ENCODE data around the gene SUMO3. TPM values are rescaled to one million over a fixed set of nuclear protein-coding genes. Genes with fewer than 3 reads are reported as not detected.
"Not testable (repeated sequence)": the region's sequence is repeated elsewhere in the genome, so short reads cannot be mapped to it uniquely, and the experiment has no call there.

The SUMO3 gene
- polyA plus RNA-seq, 10 donors: 60.0 to 88.6 (median 67.5) TPM

DNA sequence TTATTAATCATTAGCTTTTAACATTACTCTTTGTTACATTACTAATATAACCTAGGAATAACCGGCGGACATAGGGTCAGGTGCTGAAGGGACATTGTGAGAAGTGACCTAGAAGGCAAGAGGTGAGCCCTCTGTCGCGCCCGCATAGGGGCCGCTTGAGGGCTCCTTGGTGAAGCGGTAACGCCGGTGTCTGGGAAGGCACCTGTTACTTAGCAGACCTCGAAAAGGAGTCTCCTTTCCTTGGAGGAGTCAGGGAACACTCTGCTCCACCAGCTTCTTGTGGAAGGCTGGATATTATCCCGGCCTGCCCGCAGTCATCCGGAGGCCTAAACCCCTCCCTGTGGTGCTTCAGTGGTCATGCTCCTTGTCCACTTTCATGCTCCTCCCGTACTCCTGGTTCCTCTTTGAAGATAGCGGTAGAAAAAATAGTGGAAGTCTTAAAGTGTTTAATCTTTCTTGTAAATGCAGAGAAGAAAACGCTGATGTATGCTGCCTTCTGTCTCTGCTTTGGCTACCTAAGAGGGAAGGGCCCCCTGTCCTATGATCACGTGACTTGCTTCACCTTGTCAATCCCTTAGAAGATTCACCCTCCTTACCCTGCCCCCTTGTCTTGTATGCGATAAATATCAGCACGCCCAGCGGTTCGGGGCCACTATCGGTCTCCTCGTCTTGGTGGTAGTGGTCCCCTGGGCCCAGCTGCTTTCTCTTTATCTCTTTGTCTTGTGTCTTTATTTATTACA, 14.8 kb upstream of the SUMO3 start:
- not testable (repeated sequence) for DNase-seq

DNA sequence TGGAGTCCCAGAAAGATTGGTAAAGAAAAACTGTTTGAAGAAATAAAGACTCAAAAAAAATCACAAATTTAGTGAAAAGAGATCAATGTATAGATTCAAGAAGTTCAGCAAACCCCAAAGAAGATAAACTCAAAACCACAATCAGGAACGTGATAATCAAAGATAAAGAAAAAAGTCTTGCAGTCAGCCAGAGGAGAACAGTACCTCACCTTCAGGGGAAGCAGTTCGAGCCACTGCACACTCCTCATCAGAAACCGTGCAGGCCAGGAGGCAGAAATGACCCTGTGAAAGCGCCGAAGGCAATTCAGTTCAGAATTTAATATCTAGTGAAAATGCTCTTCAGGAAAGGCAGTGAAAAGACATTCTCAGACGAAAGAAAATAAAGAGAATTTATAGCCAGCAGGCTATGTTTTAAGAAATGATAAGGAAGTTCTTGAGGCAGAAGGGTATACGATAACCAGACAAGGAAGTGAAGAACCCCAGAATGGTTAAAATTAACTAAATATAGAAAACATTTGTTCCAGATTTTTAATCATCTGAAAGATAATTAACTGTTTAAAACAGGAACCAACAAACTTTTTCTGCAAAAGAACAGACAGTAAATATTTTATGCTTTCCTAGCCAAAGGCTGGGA, 13.5 kb upstream of the SUMO3 start:
- no peak for DNase-seq

DNA sequence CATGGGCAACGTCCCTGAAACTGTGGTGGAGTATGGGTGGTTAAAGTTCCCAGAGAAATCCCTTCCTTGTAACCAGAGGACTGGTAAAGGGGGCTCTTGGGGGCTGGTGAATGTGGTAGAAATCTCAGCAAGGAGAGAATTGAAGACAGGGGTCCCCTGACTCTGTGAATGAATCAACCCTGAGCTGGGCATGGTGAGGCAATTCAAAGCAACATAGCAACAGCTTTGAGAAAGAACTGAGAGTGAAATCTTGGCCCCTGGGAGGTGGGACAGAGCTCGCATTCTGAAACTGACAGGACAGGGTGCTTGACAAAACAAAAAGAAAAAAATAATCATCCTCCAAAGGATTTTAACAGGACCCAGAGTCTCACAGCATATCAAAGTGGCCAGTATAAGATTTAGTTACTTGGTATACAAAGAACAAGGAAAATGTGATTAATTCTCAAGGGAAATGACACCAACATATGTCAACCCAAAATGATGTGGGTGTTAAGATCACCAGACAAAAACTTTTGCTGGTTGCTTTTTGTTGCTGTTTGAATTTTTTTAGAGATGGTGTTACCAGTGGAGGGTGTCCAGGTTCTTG, 11.7 kb upstream of the SUMO3 start:
- DNase-seq: no peak

DNA sequence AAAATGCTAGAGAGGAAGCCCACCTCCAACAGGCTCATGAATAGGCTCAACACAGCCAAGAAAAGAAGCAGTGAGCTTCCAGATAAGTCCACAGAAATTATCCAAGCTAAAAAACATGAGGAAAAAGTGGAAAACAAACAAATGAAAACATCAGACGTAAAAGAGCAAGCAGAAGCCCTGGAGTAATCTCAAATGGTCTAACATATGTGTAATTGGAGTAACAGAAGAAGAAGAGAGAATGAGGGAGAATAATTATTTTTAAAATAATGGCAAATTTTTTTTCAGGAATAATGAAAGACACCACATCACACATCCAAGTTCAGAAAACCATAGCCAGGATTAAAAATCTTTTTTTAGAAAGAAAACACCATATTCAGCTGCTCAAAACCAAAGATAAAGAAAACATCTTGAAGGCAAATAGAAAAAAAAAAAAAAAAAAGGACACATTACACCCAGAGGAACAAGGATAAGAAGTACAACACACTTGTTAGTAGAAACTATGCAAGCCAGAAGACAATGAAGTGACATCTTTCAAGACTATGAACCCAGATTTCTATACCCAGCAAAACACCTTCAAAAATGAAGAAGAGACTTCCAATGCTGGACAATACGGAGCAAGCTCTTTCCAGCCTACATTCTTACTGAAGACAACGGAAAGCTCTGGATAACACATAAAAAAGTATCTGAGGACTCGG, 10.6 kb upstream of the SUMO3 start:
- DNase-seq: no peak

DNA sequence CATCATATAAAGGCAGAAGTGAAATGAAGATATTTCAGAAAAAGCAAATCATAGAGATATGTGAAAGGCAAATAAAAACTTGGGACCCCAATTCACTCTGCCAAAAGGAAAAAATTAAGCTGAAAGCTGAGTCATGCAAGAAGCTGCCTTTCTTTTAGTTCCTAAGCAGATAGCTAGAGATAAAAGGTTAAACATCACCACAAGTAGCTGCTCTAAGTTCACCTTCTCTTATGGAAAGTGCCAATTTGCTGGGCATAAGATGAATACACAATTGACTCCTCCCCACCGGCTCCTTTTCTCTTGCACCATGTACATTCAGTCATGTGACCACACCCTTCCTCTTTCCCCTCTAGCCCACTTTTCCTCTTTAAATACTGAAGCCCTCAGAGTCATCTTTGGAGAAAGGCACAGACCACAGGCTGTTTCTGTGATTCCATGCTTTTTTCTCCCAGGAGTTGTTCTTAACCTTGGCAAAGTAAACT, 5.4 kb upstream of the SUMO3 start:
- DNase-seq: no peak

DNA sequence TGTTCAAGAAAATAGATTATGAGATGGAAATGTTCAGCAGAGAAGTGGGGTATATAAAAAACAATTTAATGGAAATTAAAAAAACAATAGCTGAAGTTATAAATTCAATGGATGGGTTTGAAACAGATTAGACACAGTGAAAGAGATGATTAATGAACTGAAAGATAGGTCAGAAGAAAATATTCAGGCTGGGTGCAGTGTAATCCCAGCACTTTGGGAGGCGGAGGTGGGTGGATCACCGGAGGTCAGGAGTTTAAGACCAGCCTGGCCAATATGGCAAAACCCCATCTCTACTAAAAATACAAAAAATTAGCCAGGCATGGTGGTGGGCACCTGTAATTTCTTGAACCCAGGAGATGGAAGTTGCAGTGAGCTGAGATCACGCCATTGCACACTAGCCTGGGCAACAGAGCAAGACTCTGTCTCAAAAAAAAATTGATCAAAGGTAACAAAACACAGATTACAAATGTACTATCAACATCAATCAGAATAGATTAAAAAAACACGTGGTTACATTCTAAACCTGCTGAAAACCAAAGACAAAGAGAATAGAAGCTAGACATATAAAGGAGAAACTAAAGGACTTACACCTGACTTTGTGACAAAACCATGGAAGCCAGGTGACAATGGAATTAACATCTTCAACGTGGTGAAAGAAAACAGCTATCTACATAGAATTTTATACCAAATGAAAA, 4.8 kb upstream of the SUMO3 start:
- DNase-seq: no peak

DNA sequence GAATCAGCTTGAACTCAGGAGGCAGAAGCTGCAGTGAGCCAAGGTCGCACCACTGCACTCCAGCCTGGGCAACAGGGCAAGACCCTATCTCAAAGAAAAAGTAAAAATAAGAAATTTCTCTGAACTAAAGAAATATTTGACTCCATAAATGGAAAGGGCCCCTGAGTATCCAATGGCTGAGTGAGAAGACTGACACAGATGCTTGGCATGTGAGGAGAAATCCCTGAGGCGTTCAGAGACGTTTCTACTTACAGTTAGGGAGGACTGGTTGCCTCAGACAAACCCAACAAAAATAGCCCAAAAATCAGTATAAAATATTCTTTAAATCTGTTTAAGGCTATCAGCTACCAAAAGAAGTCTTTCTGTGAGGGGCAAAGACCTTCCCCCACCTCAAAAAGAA, 3.0 kb upstream of the SUMO3 start:
- DNase-seq: no peak

DNA sequence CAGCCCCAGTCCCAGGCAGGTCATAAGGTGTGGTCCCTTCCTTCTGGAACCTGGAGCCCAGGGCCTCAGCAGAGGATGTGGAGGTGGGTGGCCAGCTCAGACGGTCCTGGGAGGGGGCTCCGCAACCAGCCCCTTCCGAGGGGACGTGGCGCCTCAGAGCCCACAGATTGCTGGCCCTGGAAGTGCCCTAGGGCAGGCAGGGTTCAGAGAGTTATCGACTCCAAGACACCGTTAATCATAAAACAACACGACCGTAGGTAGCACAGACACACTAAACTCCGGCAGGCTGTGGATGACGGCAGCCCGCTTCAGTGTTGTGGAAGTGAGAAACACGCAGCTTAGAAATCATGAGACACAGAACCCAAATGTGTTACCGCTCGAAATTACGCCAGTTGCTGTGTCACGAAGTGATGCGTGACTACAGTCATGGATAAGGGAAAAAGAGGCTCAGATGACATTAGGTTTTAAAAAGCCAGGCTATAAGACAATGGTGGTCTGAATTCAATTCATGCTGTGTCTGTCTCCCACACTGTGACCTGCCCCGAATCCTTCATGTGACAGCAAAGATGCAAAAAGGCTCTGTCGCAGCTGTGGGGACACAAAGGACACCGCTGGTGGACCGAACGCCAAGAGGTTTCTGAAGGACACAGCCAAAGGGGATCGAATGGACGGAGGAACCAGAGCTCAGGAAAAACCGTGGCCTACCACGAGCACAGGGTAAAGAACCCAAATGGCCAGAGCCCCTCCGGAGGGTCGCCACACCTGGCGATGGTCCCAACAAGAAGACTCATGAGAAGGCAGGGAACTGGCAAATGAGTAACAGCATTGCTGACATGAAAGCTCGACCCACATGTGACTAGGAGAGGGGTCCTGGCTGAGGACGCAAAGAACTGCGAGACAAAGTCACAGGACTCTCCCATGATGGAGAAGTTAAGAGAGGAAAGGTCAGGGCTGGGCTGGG, 1.7 kb upstream of the SUMO3 start:
- DNase-seq: peak in 1 of 3 donors; percentile 11

DNA sequence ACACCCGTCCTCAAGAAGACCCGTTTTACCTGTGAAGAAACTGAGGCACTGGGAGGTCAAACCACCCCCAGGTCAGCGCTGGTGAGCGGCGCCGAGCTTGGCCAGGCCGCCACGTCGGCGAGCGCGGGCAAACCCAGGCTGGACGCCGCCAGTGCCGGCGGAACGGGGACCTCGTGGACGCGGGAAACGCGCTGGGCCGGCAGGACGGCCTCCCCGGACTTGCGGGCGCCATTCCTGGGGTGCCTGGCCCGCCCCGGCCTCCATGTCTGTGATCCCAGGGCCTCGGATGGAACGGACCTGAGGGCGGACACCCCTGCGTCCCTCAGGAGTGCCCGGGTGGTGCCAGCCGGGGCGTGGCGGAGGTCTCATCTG, 764 bp upstream of the SUMO3 start:
- DNase-seq: no peak

DNA sequence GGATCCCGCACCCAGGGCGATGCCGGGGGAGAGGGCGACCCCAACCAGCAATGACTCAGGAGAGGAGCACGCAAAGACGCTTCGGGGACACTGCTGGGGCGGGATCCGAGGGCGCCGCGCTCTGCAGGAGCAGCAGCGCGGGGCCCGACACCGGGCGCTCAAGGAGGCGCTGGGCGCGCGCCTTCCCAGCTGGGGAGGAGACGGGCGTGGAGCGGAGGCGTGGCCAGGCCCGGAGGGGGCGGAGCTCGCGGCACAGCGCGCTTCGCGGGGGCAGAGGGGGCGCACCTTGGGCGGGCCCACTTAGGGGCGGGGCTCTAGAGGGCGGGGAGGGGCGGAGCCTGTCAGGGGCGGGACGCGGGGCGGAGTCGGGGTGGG, 369 bp downstream of the SUMO3 start:
- DNase-seq: peak; percentile 88 to 94 (median 92)

DNA sequence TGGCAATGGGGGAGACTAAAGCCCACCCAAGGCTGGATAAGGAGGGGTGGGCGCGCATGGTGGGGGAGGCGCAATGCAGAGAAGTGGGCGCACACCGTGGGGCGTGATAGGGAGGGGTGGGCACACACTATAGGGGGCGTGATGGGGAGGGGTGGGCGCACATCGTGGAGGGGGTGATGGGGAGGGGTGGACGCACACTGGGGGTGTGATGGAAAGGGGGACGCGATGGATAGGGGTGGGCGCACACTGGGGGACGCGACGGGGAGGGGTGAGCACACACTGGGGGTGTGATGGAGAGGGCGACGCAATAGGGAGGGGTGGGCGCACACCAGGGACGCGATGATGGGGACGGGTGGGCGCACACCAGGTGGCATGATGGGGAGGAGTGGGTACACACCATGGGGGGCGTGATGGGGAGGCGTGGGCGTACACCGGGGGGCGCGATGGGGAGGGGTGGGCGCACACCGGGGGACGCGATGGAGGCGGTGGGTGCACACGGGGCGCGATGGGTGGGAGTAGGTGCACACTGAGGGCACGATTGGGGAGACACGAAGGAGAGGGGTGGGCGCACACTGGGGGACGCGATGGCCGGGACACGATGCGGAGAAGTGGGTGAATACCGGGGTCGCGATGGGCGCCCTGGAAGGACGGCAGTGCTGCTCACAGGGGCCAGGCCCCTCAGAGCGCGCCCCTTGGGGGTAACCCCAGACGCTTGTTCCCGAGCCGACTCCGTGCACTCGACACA, 929 bp downstream of the SUMO3 start:
- no peak for DNase-seq

DNA sequence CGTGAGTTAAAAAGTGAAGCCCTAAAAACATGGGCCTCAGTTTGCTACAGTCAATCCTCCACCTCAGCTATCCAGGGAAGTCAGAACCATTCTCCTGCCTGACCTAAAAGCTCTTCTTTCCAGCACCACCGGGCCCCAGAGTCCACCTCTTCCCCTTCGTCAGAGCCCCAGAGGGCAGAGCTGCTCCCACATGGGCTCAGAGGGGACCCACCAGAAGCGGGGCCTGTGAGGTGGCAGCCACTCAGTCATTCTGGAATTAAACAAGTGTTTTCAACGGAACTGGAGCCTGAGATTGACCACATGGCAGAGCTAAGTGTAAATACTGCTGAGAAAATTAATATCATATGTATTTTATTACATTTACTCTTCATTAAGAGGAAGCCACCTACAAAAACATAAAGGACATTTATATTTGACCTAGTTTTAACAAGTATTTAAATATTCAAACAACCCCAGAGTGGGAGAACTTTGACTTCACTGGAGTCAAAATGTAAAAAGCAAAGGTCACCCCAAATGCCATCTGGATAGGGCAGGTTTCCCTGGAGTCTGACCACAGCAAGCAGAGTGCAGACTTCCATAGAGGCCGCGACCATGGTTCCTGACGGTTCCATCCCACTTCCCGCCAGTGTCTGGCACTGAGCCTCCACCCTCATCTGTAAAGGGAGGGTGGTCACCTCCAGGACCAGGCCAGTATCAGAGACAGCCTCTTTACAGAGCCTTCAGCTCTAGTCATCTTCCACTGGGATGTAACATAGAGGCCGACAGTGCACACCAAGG, 1.8 kb downstream of the SUMO3 start:
- no peak for DNase-seq

DNA sequence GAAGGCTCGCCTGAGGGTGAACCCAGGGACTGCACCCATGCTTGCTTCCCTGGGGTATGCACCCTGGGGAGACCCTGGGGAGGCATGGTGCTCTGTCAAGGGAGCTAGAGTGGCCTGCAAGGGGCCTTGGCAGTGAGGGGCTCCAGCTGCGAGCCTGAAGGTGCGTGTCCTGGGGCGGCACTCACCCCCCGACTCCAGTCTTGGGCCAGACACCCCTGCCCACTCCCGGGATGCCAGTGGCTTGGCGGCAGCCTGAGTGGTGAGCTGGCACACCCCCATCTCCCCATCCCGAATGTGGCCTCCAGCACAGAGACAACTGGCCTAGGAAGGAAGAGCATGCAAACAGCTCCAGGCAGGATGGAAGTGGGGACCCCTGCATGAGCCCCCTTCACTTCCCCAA, 2.6 kb downstream of the SUMO3 start:
- DNase-seq: no peak

DNA sequence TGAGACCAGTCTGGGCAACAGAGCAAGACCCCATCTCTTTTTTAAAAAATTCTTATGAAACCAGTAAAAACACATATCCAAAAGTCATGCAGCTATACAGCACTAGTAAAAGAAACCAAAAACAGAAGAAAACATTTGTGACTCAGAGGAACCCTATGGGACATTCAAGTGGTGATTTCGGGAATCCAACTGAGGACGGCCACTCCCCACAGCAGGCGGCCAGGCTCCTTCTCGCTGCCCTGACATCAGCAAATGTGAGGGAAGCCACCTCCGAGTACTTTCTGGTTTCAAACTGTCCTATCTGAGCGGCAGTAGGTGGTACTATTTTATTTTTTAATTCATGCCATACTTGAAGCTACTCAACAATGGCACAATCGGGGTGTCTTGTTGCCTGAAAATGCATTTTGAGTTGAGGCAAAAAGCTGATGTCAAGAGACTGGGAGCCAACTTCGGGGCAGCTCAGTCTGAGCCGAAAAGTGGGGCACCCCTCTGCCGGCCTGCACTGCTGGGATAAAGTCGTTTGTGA, 3.3 kb downstream of the SUMO3 start:
- DNase-seq: no peak

DNA sequence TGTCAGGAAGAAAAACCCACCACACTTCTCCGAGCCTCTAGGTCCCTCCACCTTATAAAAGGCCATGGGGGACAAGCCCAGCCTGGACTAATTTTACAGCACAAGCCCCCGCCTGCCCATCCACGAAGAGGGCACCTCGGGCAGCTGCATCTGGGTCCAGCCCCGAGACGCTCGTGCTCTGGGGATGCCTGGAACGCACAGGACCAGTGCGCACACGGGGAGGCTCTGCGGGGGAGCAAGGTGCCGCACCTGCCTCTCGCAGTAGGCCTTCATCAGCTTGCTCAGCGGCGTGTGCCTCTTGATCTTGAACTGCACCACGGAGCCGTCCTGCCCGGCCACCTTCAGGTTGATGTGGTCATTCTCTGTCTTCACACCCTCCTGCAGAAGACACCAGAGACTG, 4.1 kb downstream of the SUMO3 start:
- DNase-seq: no peak

DNA sequence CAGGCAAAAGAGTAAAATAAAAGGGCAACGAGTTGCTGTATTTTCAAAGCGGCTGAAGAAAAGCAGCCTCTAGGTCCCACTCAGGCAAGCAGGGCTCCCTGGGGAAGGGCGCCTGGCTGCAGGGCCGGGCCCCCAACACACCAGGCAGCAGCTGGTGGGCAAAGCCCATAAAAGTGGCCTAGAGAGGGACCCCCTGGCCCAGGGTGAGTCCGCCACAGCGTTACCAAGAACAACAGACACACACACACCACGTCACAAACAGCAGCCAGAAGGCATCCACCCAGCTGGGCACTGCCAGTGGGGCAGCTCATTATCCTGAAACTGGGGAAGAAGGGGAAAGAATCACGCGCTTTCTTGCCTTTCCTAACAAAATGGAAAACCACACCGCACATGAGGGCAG, 4.7 kb downstream of the SUMO3 start:
- DNase-seq: no peak

DNA sequence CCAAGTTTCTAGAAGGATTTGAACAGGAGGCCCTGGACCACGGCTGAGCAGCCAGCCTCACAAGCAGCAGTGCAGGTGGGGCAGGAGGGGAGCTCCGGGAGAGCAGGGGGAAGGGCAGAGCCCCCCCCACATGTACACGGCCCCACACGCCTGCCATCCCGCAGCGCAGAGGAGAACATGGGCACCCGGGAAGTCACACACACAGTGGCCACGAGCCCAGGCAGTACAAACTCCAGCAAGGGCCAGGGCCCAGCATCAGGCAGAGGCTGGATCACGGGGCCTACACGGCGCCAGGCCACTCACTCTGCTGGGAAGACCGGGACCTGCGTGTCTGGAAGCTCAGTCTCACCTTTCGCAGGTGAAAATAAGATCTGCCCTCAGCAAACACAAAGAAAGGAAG, 5.2 kb downstream of the SUMO3 start:
- DNase-seq: no peak

DNA sequence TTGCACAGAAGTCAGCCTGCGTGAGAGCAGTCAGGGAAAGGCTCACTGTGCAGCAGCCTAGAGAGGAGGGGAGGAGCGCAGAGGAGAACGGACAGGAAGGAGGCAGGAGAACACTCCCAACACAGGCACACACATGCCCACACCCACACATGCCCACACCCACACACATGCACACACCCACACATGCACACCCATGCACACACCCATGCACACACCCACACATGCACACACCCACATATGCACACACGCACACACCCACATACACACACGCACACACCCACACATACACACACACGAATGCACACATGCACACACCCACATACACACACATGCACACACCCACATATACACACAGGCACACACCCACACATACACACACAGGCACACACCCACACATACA, 7.1 kb downstream of the SUMO3 start:
- DNase-seq: no peak

DNA sequence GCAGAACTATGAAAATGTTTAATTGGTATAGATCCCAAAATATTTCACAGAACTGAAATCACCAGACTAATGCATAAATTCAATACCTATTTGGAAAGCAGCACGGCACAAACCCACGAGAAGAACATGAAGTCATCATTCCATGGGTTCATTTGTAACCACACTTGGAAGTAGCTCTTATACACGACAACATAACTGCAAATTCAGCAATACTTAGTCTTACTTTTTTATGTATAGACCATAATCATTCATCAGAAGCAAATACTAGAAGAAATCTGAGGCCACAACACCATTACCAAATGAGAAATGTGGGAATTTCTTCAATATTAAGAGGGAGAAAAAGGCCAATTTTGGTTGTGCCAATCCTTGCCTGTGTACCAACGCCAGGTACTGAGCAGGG, 12.0 kb downstream of the SUMO3 start:
- DNase-seq: no peak

Measured in muscle of back (tissue), 11 donors.